ENCODE results near the gene MAN1B1. TPM values are rescaled to one million over a fixed set of nuclear protein-coding genes. Genes with fewer than 3 reads are reported as not detected.
A peak's percentile ranks its signal among the peaks of the same experiment; 100 is the strongest.
"Not testable (repeated sequence)": the region's sequence is repeated elsewhere in the genome, so short reads cannot be mapped to it uniquely, and the experiment has no call there.

Gene MAN1B1
- total RNA-seq, 1 donor from 2014 or later: 54.0 TPM

- no peak for DNase-seq (ENCODE audit: low read depth, low spot score)
- H3K27me3 Mint-ChIP-seq (ENCODE audit: low read depth): peaks cover 20% of the 10 kb centered on the region
- H3K36me3 Mint-ChIP-seq (ENCODE audit: low read depth): no peaks in the 10 kb centered on the region
- no peaks in the 10 kb centered on the region for H3K4me1 Mint-ChIP-seq
- no peaks in the 10 kb centered on the region for H3K9me3 Mint-ChIP-seq
- no peak overlapping the region for H3K27ac Mint-ChIP-seq (ENCODE audit: unreplicated experiment)
- TF ChIP-seq CTCF (conservative IDR thresholded peaks at IDR 0.05): no peak
- no peak overlapping the region for H3K4me3 Mint-ChIP-seq
Observed at GRCh38 chr9:137062384-137062783, 24.4 kb upstream of the MAN1B1 start.

GRCh38 chr9:137062798-137063197, 24.0 kb upstream of the MAN1B1 start:
- H3K27me3 Mint-ChIP-seq (ENCODE audit: low read depth): peaks cover 17% of the 10 kb centered on the region
- H3K9me3 Mint-ChIP-seq; H3K4me3 Mint-ChIP-seq; H3K36me3 Mint-ChIP-seq (ENCODE audit: low read depth); DNase-seq (ENCODE audit: low read depth, low spot score); H3K4me1 Mint-ChIP-seq; H3K27ac Mint-ChIP-seq (ENCODE audit: unreplicated experiment): not testable (repeated sequence)

GRCh38 chr9:137063311-137064026, 23.3 kb upstream of the MAN1B1 start:
- H3K4me3 Mint-ChIP-seq: no peak overlapping the region
- no peaks in the 10 kb centered on the region for H3K9me3 Mint-ChIP-seq
- H3K27ac Mint-ChIP-seq (ENCODE audit: unreplicated experiment): no peak overlapping the region
- no peak for TF ChIP-seq CTCF (conservative IDR thresholded peaks at IDR 0.05)
- peaks cover 16% of the 10 kb centered on the region for H3K27me3 Mint-ChIP-seq (ENCODE audit: low read depth)
- DNase-seq (ENCODE audit: low read depth, low spot score): no peak
- H3K4me1 Mint-ChIP-seq: peaks cover 3% of the 10 kb centered on the region
- H3K36me3 Mint-ChIP-seq (ENCODE audit: low read depth): no peaks in the 10 kb centered on the region

GRCh38 chr9:137064027-137064879, 22.5 kb upstream of the MAN1B1 start:
- TF ChIP-seq CTCF (conservative IDR thresholded peaks at IDR 0.05): peak; percentile 86
- no peaks in the 10 kb centered on the region for H3K36me3 Mint-ChIP-seq (ENCODE audit: low read depth)
- no peaks in the 10 kb centered on the region for H3K9me3 Mint-ChIP-seq
- H3K4me1 Mint-ChIP-seq: peaks cover 3% of the 10 kb centered on the region
- no peak overlapping the region for H3K27ac Mint-ChIP-seq (ENCODE audit: unreplicated experiment)
- peaks cover 9% of the 10 kb centered on the region for H3K27me3 Mint-ChIP-seq (ENCODE audit: low read depth)
- DNase-seq (ENCODE audit: low read depth, low spot score): peak; percentile 79
- H3K4me3 Mint-ChIP-seq: no peak overlapping the region

GRCh38 chr9:137064880-137065164, 22.0 kb upstream of the MAN1B1 start:
- Mint-ChIP-seq H3K4me1 (peaks cover 3% of the 10 kb centered on the region), H3K27me3 (ENCODE audit: low read depth) (peaks cover 9% of the 10 kb centered on the region), H3K9me3 (no peaks in the 10 kb centered on the region), H3K4me3 (no peak overlapping the region), H3K27ac (ENCODE audit: unreplicated experiment) (no peak overlapping the region), H3K36me3 (ENCODE audit: low read depth) (no peaks in the 10 kb centered on the region)
- no peak for TF ChIP-seq CTCF (conservative IDR thresholded peaks at IDR 0.05)
- no peak for DNase-seq (ENCODE audit: low read depth, low spot score)

All from neural crest cell (in vitro differentiated cells).